H1 (cell line): Measurements from ENCODE around the gene AADAC. TPM values are rescaled to one million over a fixed set of nuclear protein-coding genes. Genes with fewer than 3 reads are reported as not detected.

Experiments
- CTCF ChIA-PET: fragments of 300-600 bp; sonication (Branson Sonifier 250); formaldehyde crosslinking; loops from one replicate; lab custom pipeline; 2021; ENCODE audit not compliant: partially characterized antibody; lab: Charles Lee
- POLR2A ChIA-PET: fragments of 300-600 bp; sonication (Branson Sonifier 250); formaldehyde crosslinking; loops from one replicate; lab custom pipeline; 2021; ENCODE audit warnings: inconsistent platforms; ENCODE audit not compliant: partially characterized antibody; lab: Charles Lee
- DNase-seq, 2 experiments: peaks; one replicate each; pipeline versions ENCODE4 v3.0.0 to v3.0.0-alpha.2; 2010 to 2022; ENCODE audit warnings: low spot score in 2 of 2, low read depth in 1 of 2, mixed read lengths in 1 of 2
- FAIRE-seq: peaks from 2 replicates; lab custom pipeline; 2011; peaks lifted over from hg19 to GRCh38; lab: Jason Lieb, UNC
- H2AFZ ChIP-seq: 2 replicates; pipeline ENCODE4 v1.8.1; 2012; ENCODE audit warnings: low read length, inconsistent platforms
- H2AK5ac ChIP-seq: 2 replicates; pipeline ENCODE4 v1.6.1; 2013; ENCODE audit warnings: low read depth, low read length
- H2BK120ac ChIP-seq: replicated peaks from 2 replicates; pipeline ENCODE3; 2013; ENCODE audit warnings: low read depth, low read length, inconsistent platforms
- H2BK12ac ChIP-seq: 2 replicates; pipeline ENCODE4 v1.6.1; 2013; ENCODE audit warnings: low read depth, low read length
- H2BK15ac ChIP-seq: 2 replicates; pipeline ENCODE4 v1.6.1; 2013; ENCODE audit warnings: low read length
- H2BK20ac ChIP-seq: 2 replicates; pipeline ENCODE4 v1.6.1; 2013; ENCODE audit warnings: low read length
- H2BK5ac ChIP-seq: 2 replicates; pipeline ENCODE4 v1.6.1; 2013; ENCODE audit warnings: low read depth, low read length
- H3K14ac ChIP-seq: 2 replicates; pipeline ENCODE4 v1.6.1; 2013; ENCODE audit warnings: inconsistent platforms; ENCODE audit not compliant: insufficient read length
- H3K18ac ChIP-seq: 2 replicates; pipeline ENCODE4 v1.6.1; 2013; ENCODE audit warnings: low read length; ENCODE audit errors: extremely low read depth
- H3K23ac ChIP-seq: 2 replicates; pipeline ENCODE4 v1.6.1; 2013; ENCODE audit warnings: inconsistent platforms; ENCODE audit not compliant: insufficient read length
- H3K23me2 ChIP-seq: 2 replicates; pipeline ENCODE4 v1.6.1; 2013; ENCODE audit warnings: low read depth, low read length
- H3K27ac ChIP-seq: 2 replicates; pipeline ENCODE4 v1.6.1; 2011; ENCODE audit warnings: low read depth, low read length, inconsistent platforms
- H3K27me3 ChIP-seq, 4 experiments: replicated peaks in 1 of 4; 1 replicate in 1 of 4; 2 replicates in 3 of 4; pipeline versions ENCODE4 v1.6.1 to v1.8.1; 2011 to 2013; ENCODE audit warnings: low read length in 3 of 4, mild to moderate bottlenecking in 3 of 4, inconsistent platforms in 2 of 4, mixed read lengths in 2 of 4, moderate library complexity in 1 of 4; ENCODE audit not compliant: control insufficient read depth in 3 of 4, insufficient read depth in 3 of 4; ENCODE audit errors: extremely low read depth in 1 of 4
- H3K36me3 ChIP-seq, 4 experiments: 2 replicates each; pipeline versions ENCODE4 v1.6.1 to v1.8.1; 2011 to 2013; ENCODE audit warnings: mild to moderate bottlenecking in 4 of 4, low read length in 3 of 4, moderate library complexity in 2 of 4, control low read depth in 1 of 4, inconsistent platforms in 1 of 4; ENCODE audit not compliant: insufficient read depth in 4 of 4, control insufficient read depth in 2 of 4
- H3K4ac ChIP-seq: replicated peaks from 2 replicates; pipeline ENCODE3; 2013; ENCODE audit warnings: low read length, low read depth, mixed read lengths, inconsistent platforms; ENCODE audit not compliant: insufficient read length
- H3K4me1 ChIP-seq, 4 experiments: replicated peaks in 1 of 4; 1 replicate in 1 of 4; 2 replicates in 3 of 4; pipeline versions ENCODE4 v1.6.1 to v1.8.1; 2011 to 2013; ENCODE audit warnings: low read length in 3 of 4, inconsistent platforms in 2 of 4, mixed read lengths in 1 of 4; ENCODE audit not compliant: insufficient read depth in 4 of 4, control insufficient read depth in 3 of 4
- H3K4me2 ChIP-seq, 2 experiments: 2 replicates each; pipeline versions ENCODE4 v1.6.1 to v1.8.1; 2011 to 2013; ENCODE audit warnings: low read depth in 2 of 2, low read length in 2 of 2, control low read depth in 1 of 2, inconsistent platforms in 1 of 2, mild to moderate bottlenecking in 1 of 2; ENCODE audit not compliant: insufficient read depth in 1 of 2
- H3K4me3 ChIP-seq, 4 experiments: fragments of 200-600, 300-600 bp in 1 of 4; sonication (generic), shearing (Covaris generic), sonication (Bioruptor Twin) in 1 of 4; 2 replicates each; pipeline versions ENCODE4 v1.5.1 to v1.8.1; 2011 to 2016; ENCODE audit warnings: low read length in 4 of 4, low read depth in 3 of 4, control low read depth in 2 of 4, inconsistent platforms in 2 of 4, mild to moderate bottlenecking in 2 of 4, mixed read lengths in 1 of 4, moderate library complexity in 1 of 4; ENCODE audit not compliant: insufficient read depth in 2 of 4; ENCODE audit errors: extremely low read depth in 1 of 4
- H3K56ac ChIP-seq: replicated peaks from 2 replicates; pipeline ENCODE3; 2013; ENCODE audit warnings: low read depth, mild to moderate bottlenecking, mixed read lengths, low read length, inconsistent platforms; ENCODE audit not compliant: insufficient read length
- H3K79me1 ChIP-seq: 2 replicates; pipeline ENCODE4 v1.6.1; 2013; ENCODE audit warnings: low read depth, low read length, control low read depth
- H3K79me2 ChIP-seq, 2 experiments: 2 replicates each; pipeline versions ENCODE4 v1.6.1 to v1.8.1; 2012 to 2013; ENCODE audit warnings: low read length in 2 of 2, mild to moderate bottlenecking in 2 of 2, inconsistent platforms in 1 of 2; ENCODE audit not compliant: insufficient read depth in 2 of 2, control insufficient read depth in 1 of 2
- H3K9ac ChIP-seq, 4 experiments: replicated peaks in 1 of 4; 1 replicate in 1 of 4; 2 replicates in 3 of 4; pipeline versions ENCODE4 v1.6.1 to v1.8.1; 2011 to 2013; ENCODE audit warnings: low read depth in 3 of 4, low read length in 3 of 4, control low read depth in 2 of 4, mild to moderate bottlenecking in 2 of 4, moderate library complexity in 2 of 4, inconsistent platforms in 1 of 4; ENCODE audit errors: extremely low read depth in 1 of 4
- H3K9me3 ChIP-seq, 2 experiments: 2 replicates each; pipeline versions ENCODE4 v1.6.1 to v1.8.1; 2012 to 2013; ENCODE audit warnings: mild to moderate bottlenecking in 2 of 2, moderate library complexity in 2 of 2, control low read depth in 1 of 2, inconsistent platforms in 1 of 2, low read depth in 1 of 2, low read length in 1 of 2, mixed read lengths in 1 of 2; ENCODE audit not compliant: insufficient read depth in 2 of 2
- H4K20me1 ChIP-seq, 2 experiments: replicated peaks in 1 of 2; 2 replicates each; pipeline versions ENCODE3 to v1.8.1; 2011 to 2013; ENCODE audit warnings: inconsistent platforms in 2 of 2, low read length in 2 of 2, mild to moderate bottlenecking in 1 of 2; ENCODE audit not compliant: insufficient read depth in 2 of 2, control insufficient read depth in 1 of 2
- H4K5ac ChIP-seq: 2 replicates; pipeline ENCODE4 v1.6.1; 2013; ENCODE audit warnings: low read length, low read depth, mixed read lengths, inconsistent platforms; ENCODE audit not compliant: insufficient read length
- H4K8ac ChIP-seq: 2 replicates; pipeline ENCODE4 v1.8.0; 2013; ENCODE audit warnings: mild to moderate bottlenecking, moderate library complexity, low read length, inconsistent platforms; ENCODE audit not compliant: insufficient read depth; ENCODE audit errors: extremely low read depth
- H4K91ac ChIP-seq: replicated peaks from 2 replicates; pipeline ENCODE3; 2013; ENCODE audit warnings: low read length, mixed read lengths, inconsistent platforms; ENCODE audit not compliant: insufficient read length
- BCL11A ChIP-seq, 2 experiments: IDR thresholded peaks; one replicate each; pipeline ENCODE4 v1.6.1; 2011; ENCODE audit warnings: low read depth in 2 of 2, low read length in 2 of 2, mild to moderate bottlenecking in 2 of 2
- CBX5 ChIP-seq: fragments of 300-800, 300-1000 bp; sonication (generic); IDR thresholded peaks from 2 replicates; pipeline ENCODE4 v1.7.1; 2016; ENCODE audit warnings: antibody characterized with exemption, low read length, low read depth
- CTBP2 ChIP-seq: IDR thresholded peaks from 2 replicates; pipeline ENCODE4 v1.7.0; 2011; ENCODE audit warnings: borderline replicate concordance, mild to moderate bottlenecking, moderate library complexity, mixed read lengths, low read length; ENCODE audit not compliant: insufficient read depth, insufficient read length
- KDM5A ChIP-seq: fragments of 200-600 bp; IDR thresholded peaks from 2 replicates; pipeline ENCODE4 v1.7.1; 2012; ENCODE audit warnings: mild to moderate bottlenecking, low read length, inconsistent platforms, mixed read lengths
- MAFK ChIP-seq: IDR thresholded peaks from 2 replicates; pipeline ENCODE4 v1.6.1; 2012; ENCODE audit warnings: low read depth, mild to moderate bottlenecking, improper control_type of control experiment, low read length
- PHF8 ChIP-seq: fragments of 200-600 bp; sonication (generic); conservative IDR thresholded peaks from 2 replicates; pipeline ENCODE4 v1.7.1; 2012; ENCODE audit warnings: low read depth, mild to moderate bottlenecking, inconsistent platforms, low read length, moderate library complexity
- POLR2AphosphoS5 ChIP-seq: IDR thresholded peaks from 2 replicates; pipeline ENCODE4 v1.6.1; 2011; ENCODE audit warnings: low read depth, low read length
- SP2 ChIP-seq: IDR thresholded peaks from 2 replicates; pipeline ENCODE4 v1.6.1; 2012; ENCODE audit warnings: mild to moderate bottlenecking, low read length, inconsistent platforms
- TBP ChIP-seq: IDR thresholded peaks from 2 replicates; pipeline ENCODE4 v1.6.1; 2011; ENCODE audit warnings: low read depth, low read length, improper control_type of control experiment
- YY1 ChIP-seq: IDR thresholded peaks from 2 replicates; pipeline ENCODE4 v1.6.1; 2011; ENCODE audit warnings: low read depth, mild to moderate bottlenecking, low read length
- ZNF274 ChIP-seq: IDR thresholded peaks from 2 replicates; pipeline ENCODE4 v1.7.0; 2012; ENCODE audit warnings: low read length, borderline replicate concordance; ENCODE audit errors: extremely low read depth
- WGBS, 2 experiments: shearing (Covaris generic) in 1 of 2; methylation state at CpG; one replicate each; pipeline versions ENCODE4 v1.1.6 to v1.1.7; 2013 to 2015; ENCODE audit warnings: low lambda C conversion rate in 2 of 2, mixed read lengths in 2 of 2, inconsistent platforms in 1 of 2, low coverage in 1 of 2, missing lambda C conversion rate in 1 of 2; ENCODE audit not compliant: insufficient replicate concordance in 2 of 2, insufficient coverage in 1 of 2, insufficient read length in 1 of 2; ENCODE audit errors: extremely low coverage in 1 of 2, missing lambda C conversion rate in 1 of 2; 5-methylcytosine and 5-hydroxymethylcytosine counted together
- polyA plus RNA-seq, 7 experiments: library from polyadenylated mRNA; depleted of rRNA in 3 of 7; stranded (reverse) in 5 of 7; unstranded in 2 of 7; fragments of >200 nt in 5 of 7; fragments of 200-250 nt in 2 of 7; gene quantifications; 1 replicate in 5 of 7; 2 replicates in 1 of 7; 4 replicates in 1 of 7; pipeline versions ENCODE4 v1.2.1 to v1.2.3, GENCODE V29; 2011 to 2013; ENCODE audit warnings: missing spikeins in 2 of 7, mixed read lengths in 2 of 7
- total RNA-seq: library from RNA; stranded (reverse); fragmentation: NEBNext Ultra II Directional; extraction: Animal tissue kit (Norgen Biotek cat#: 25700); gene quantifications from 2 replicates; pipeline ENCODE4 v1.2.1, GENCODE V29; 2021
- TF ChIP-seq, protein P1 (sequence below): IDR thresholded peaks from 2 replicates; pipeline ENCODE4 v1.6.1; 2012; ENCODE audit warnings: inconsistent platforms
- TF ChIP-seq, protein P2 (sequence below): IDR thresholded peaks from 2 replicates; pipeline ENCODE4 v1.6.1; 2011; ENCODE audit warnings: low read depth, mild to moderate bottlenecking, low read length; ENCODE audit not compliant: insufficient read depth

The AADAC gene
- total and polyA plus RNA-seq, 2 of the 8 experiments (the other 6 are each of a cell fraction or from before 2014, with no cell fraction given): not detected

DNA sequence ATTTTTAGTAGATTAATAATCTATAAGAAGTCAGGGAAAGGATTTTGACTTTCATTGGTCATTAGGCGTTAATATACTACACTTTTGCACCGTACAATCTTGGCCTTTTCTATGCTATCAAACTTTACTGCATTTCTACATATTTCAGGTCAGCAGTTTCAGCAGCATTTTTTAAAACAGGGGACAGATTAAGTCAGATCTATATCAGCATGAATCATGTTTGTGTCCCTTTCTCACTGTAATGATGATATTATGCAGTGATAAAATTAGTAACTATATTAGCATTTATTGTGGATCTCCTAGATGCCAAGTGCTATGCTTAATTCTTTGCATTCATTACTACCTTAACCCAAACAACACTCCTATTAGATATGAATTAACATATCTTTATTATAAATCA is 20.3 kb upstream of the AADAC start:
- H2AK5ac ChIP-seq: no peak overlapping the region
- no peak overlapping the region for H2BK120ac ChIP-seq
- no peak overlapping the region for H3K4ac ChIP-seq
- H2AFZ ChIP-seq: no peak overlapping the region
- no peaks in the 10 kb centered on the region for H3K36me3 ChIP-seq
- H3K27ac ChIP-seq: no peak overlapping the region
- H3K18ac ChIP-seq: no peak overlapping the region
- H3K14ac ChIP-seq: no peak overlapping the region
- H3K4me1 ChIP-seq: no peaks in the 10 kb centered on the region
- no peak overlapping the region for H2BK12ac ChIP-seq
- 92% methylated on average over 2 of the region's 2 CpGs; no CpG with 5 or more reads in 1 of the 2 experiments for WGBS, 2 experiments
- H4K8ac ChIP-seq: no peak overlapping the region
- ChIA-PET POLR2A (no interaction called here), CTCF (no interaction called here)
- H2BK5ac ChIP-seq: no peak overlapping the region
- no peak overlapping the region for H3K56ac ChIP-seq
- no peak overlapping the region for H2BK15ac ChIP-seq
- H4K91ac ChIP-seq: no peak overlapping the region
- no peaks in the 10 kb centered on the region for H3K27me3 ChIP-seq
- no peak overlapping the region for H3K9ac ChIP-seq
- DNase-seq (no peak), FAIRE-seq (no peak)
- no peak overlapping the region for H2BK20ac ChIP-seq
- H3K4me3 ChIP-seq: no peak overlapping the region
- H4K5ac ChIP-seq: no peak overlapping the region
- no peaks in the 10 kb centered on the region for H3K23me2 ChIP-seq
- no peaks in the 10 kb centered on the region for H3K79me2 ChIP-seq
- H3K79me1 ChIP-seq: no peaks in the 10 kb centered on the region
- no peak overlapping the region for H3K4me2 ChIP-seq
- H3K9me3 ChIP-seq: no peaks in the 10 kb centered on the region
- H3K23ac ChIP-seq: no peak overlapping the region
- H4K20me1 ChIP-seq: no peaks in the 10 kb centered on the region
- TF ChIP-seq CTBP2: no peak
- no peak for TF ChIP-seq CBX5
- TF ChIP-seq, protein P1, sequence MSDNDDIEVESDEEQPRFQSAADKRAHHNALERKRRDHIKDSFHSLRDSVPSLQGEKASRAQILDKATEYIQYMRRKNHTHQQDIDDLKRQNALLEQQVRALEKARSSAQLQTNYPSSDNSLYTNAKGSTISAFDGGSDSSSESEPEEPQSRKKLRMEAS: no peak
- no peak for TF ChIP-seq ZNF274
- TF ChIP-seq SP2: no peak
- TF ChIP-seq TBP: no peak
- no peak for TF ChIP-seq MAFK
- no peak for TF ChIP-seq PHF8
- TF ChIP-seq KDM5A: no peak
- no peak for TF ChIP-seq BCL11A (IDR thresholded peaks at IDR 0.05; ENCODE audit: low read depth in 2 of 2, low read length in 2 of 2)
- TF ChIP-seq, protein P2, sequence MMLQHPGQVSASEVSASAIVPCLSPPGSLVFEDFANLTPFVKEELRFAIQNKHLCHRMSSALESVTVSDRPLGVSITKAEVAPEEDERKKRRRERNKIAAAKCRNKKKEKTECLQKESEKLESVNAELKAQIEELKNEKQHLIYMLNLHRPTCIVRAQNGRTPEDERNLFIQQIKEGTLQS: no peak
- no peak for TF ChIP-seq YY1
- TF ChIP-seq POLR2AphosphoS5: no peak
